Activated T-cell treated with anti-CD3 and anti-CD28 coated beads, Interleukin-2, amount 50 U/mL, for 4 hours (primary cell): Measurements from ENCODE around the gene IL13. TPM values are rescaled to one million over a fixed set of nuclear protein-coding genes. Genes with fewer than 3 reads are reported as not detected.
A peak's percentile ranks its signal among the peaks of the same experiment; 100 is the strongest.

ENCODE experiments used
- ATAC-seq, 2 donors: fragments of 200-7000 bp; cut with Tn5 transposase; one replicate each; pipeline ENCODE4 v1.10.0; 2021
- DNase-seq: peaks from one replicate; pipeline ENCODE4 v3.0.0-alpha.2; 2020
- H3K27me3 Mint-ChIP-seq: one replicate; pipeline ENCODE4 v1.8.0; 2021; ENCODE audit warnings: low read depth, mixed read lengths
- H3K36me3 Mint-ChIP-seq: one replicate; pipeline ENCODE4 v1.8.0; 2022; ENCODE audit warnings: mixed read lengths; ENCODE audit not compliant: insufficient read depth
- H3K4me1 Mint-ChIP-seq: one replicate; pipeline ENCODE4 v1.8.0; 2021; ENCODE audit warnings: low read depth, mixed read lengths
- H3K4me3 Mint-ChIP-seq: one replicate; pipeline ENCODE4 v1.8.0; 2021; ENCODE audit warnings: mild to moderate bottlenecking, moderate library complexity, mixed read lengths
- H3K9me3 Mint-ChIP-seq: one replicate; pipeline ENCODE4 v1.8.0; 2021; ENCODE audit warnings: mixed read lengths
- total RNA-seq, 3 donors: library from RNA; stranded (reverse); gene quantifications; one replicate each; pipeline ENCODE4 v1.2.1, GENCODE V29; 2021

Gene IL13
- total RNA-seq, 3 donors from 2014 or later, result 12.5 to 56.8 (median 26.9) TPM

GRCh38 chr5:132673939-132674630 lies 16.1 kb downstream of the IL13 start, which contains the start of gene IL4:
IL4 (plus strand) TSS chr5:132673989; CDS start chr5:132674051, 62 bp downstream.
- DNase-seq (no peak), ATAC-seq (peak in 1 of 2 donors; percentile 38)
- peaks cover 2% of the 10 kb centered on the region for H3K27me3 Mint-ChIP-seq
- H3K9me3 Mint-ChIP-seq, result no peaks in the 10 kb centered on the region
- peaks cover 11% of the 10 kb centered on the region for H3K4me1 Mint-ChIP-seq
- peak within 1 kb of the TSS; percentile 63 for H3K4me3 Mint-ChIP-seq
- no peaks in the 10 kb centered on the region for H3K36me3 Mint-ChIP-seq

- DNase-seq, result no peak
- peak overlapping the region; percentile 63 for H3K4me3 Mint-ChIP-seq
- H3K4me1 Mint-ChIP-seq, result peaks cover 11% of the 10 kb centered on the region
- H3K9me3 Mint-ChIP-seq, result no peaks in the 10 kb centered on the region
- peaks cover 2% of the 10 kb centered on the region for H3K27me3 Mint-ChIP-seq
- peak; percentile 63 to 64 for ATAC-seq
- no peaks in the 10 kb centered on the region for H3K36me3 Mint-ChIP-seq
Observed at GRCh38 chr5:132674671-132675506, 16.9 kb downstream of the IL13 start.

- Mint-ChIP-seq H3K36me3 (no peaks in the 10 kb centered on the region), H3K4me3 (no peak overlapping the region), H3K4me1 (peaks cover 11% of the 10 kb centered on the region), H3K27me3 (peaks cover 2% of the 10 kb centered on the region), H3K9me3 (no peaks in the 10 kb centered on the region)
- DNase-seq, result no peak
- no peak for ATAC-seq
Observed at GRCh38 chr5:132675936-132676689, 18.1 kb downstream of the IL13 start.

GRCh38 chr5:132677191-132677590 lies 19.2 kb downstream of the IL13 start:
- DNase-seq, result no peak
- Mint-ChIP-seq H3K36me3 (no peaks in the 10 kb centered on the region), H3K9me3 (no peaks in the 10 kb centered on the region), H3K4me1 (peaks cover 11% of the 10 kb centered on the region), H3K27me3 (peaks cover 2% of the 10 kb centered on the region), H3K4me3 (no peak overlapping the region)
- ATAC-seq, result no peak

DNA sequence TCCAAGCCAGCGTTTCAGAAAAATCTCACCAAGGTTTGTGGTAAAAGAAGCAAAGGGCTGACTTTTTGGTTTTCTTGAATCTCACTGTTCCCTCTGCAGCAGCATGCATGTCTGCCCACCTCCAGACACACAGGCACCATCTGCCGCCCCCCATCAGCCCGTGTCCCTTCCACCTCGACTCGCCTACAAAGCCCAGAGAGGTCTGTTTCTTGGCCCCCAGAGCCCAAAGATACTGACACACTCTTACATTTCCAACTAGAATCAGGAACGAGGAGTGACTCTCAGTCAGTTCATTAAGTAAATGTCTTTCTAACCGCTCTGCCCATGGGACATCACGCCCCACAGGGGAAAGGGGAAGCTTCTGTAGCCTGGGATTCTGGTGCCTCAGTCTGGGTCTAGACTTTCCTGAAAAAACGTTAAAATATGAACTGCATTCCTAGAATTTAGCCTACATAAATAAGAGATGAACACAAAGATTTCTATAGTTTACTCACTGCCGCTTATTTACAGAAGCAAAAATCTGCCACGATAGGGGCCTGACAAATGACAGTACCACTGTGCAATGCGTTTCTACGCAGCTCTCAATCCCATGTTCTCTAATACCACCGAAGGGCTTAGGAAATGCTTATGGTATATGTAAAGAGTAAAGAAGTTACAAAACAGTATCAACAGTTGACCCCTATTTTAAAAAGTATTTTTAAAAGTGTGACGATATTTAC lies 19.9 kb downstream of the IL13 start:
- Mint-ChIP-seq H3K4me1 (peaks cover 11% of the 10 kb centered on the region), H3K9me3 (no peaks in the 10 kb centered on the region), H3K4me3 (no peak overlapping the region), H3K36me3 (no peaks in the 10 kb centered on the region), H3K27me3 (peaks cover 2% of the 10 kb centered on the region)
- ATAC-seq, result no peak
- DNase-seq, result no peak

GRCh38 chr5:132678735-132679134 lies 20.8 kb downstream of the IL13 start:
- H3K27me3 Mint-ChIP-seq, result peaks cover 2% of the 10 kb centered on the region

GRCh38 chr5:132679166-132679565 lies 21.2 kb downstream of the IL13 start:
- Mint-ChIP-seq H3K9me3 (no peaks in the 10 kb centered on the region), H3K27me3 (peaks cover 2% of the 10 kb centered on the region)

More at GRCh38 chr5:132678735-132679134, 20.8 kb downstream of the IL13 start:
- ATAC-seq, result no peak
- no peak for DNase-seq
- peaks cover 11% of the 10 kb centered on the region for H3K4me1 Mint-ChIP-seq
- no peaks in the 10 kb centered on the region for H3K36me3 Mint-ChIP-seq
- H3K4me3 Mint-ChIP-seq, result no peak overlapping the region
- no peaks in the 10 kb centered on the region for H3K9me3 Mint-ChIP-seq

GRCh38 chr5:132679717-132680380 lies 21.9 kb downstream of the IL13 start:
- H3K9me3 Mint-ChIP-seq, result no peaks in the 10 kb centered on the region
- peaks cover 6% of the 10 kb centered on the region for H3K4me1 Mint-ChIP-seq
- no peak overlapping the region for H3K4me3 Mint-ChIP-seq
- H3K36me3 Mint-ChIP-seq, result no peaks in the 10 kb centered on the region
- DNase-seq (no peak), ATAC-seq (no peak)
- peaks cover 2% of the 10 kb centered on the region for H3K27me3 Mint-ChIP-seq

More at GRCh38 chr5:132679166-132679565, 21.2 kb downstream of the IL13 start:
- ATAC-seq (no peak), DNase-seq (no peak)
- no peak overlapping the region for H3K4me3 Mint-ChIP-seq
- no peaks in the 10 kb centered on the region for H3K36me3 Mint-ChIP-seq
- H3K4me1 Mint-ChIP-seq, result peaks cover 9% of the 10 kb centered on the region

DNA sequence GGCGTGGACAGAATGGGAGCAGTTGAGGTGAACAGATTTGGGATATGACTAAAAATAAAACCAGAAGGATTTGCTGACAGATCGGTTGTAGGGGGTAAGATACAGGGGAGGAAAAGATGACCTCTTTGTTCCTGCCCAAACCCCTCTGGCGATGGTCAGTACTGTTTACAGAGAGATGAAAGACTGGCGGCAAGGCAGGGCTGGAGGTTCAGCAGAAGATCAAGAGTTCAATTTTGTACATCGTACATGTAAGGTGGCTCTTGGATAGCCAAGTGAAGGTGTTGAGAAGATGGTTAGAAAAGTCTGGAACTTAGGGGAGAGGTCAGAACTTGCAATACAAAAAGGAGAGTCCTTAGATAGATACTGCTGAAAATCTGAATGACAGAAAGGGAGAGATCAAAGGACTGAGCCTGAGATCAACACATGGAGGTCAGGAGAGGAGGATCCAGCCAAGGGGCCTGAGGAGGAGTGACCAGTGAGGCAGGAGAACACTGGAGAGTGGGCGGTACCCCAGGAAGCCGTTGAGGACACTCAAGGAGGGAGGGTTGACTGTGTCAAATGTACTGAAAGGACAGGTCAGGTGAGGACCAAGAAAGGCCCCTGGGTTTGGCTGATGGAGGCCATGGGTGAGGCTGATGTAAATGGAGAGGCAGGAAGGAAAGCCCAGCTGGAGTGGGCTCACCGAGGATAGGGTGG lies 23.0 kb downstream of the IL13 start:
- no peak for ATAC-seq
- no peak overlapping the region for H3K4me3 Mint-ChIP-seq

DNA sequence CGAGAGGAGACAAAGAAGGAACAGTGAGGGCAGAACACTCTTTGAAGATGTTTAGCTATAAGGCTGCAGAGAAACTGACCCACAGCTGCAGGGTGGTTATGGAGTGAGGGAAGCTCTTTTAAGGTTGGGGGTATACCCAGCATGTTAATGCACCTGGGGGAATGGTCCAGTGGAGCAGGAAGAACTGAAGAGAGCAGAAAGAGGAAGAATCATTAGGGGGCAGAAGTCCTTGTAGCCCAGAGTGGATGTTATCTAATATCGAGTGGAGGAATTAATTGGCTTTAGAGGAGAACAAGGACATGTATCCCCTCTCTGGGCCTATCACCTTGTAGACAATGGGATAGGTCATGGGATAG lies 23.5 kb downstream of the IL13 start:
- no peaks in the 10 kb centered on the region for H3K36me3 Mint-ChIP-seq
- no peak overlapping the region for H3K4me3 Mint-ChIP-seq

More for the DNA sequence above, 23.0 kb downstream of the IL13 start:
- H3K9me3 Mint-ChIP-seq, result no peaks in the 10 kb centered on the region
- H3K4me1 Mint-ChIP-seq, result peaks cover 7% of the 10 kb centered on the region
- DNase-seq, result no peak
- peaks cover 2% of the 10 kb centered on the region for H3K27me3 Mint-ChIP-seq
- no peaks in the 10 kb centered on the region for H3K36me3 Mint-ChIP-seq

DNA sequence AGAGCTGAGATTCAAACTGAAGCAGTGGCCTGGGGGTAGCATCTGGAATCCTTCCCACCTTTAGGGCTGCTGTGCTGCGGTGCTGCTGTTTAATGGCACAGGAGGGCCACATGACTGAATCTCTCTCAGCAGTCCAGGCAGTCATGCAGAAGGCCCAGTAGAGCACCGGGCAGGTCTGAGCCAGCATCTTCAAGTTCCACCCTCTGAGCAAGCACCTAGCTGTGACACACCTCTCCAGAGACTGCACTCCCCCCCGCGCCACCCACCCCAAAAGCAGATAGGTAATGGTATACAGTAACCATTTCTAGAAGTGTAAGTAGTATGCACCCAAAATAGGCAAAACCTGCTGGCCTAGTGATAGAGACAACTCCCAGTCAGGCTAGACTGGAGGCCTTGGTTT lies 24.0 kb downstream of the IL13 start:
- Mint-ChIP-seq H3K4me3 (no peak overlapping the region), H3K36me3 (peaks cover 2% of the 10 kb centered on the region), H3K27me3 (peaks cover 2% of the 10 kb centered on the region), H3K4me1 (peaks cover 5% of the 10 kb centered on the region), H3K9me3 (no peaks in the 10 kb centered on the region)
- DNase-seq (no peak), ATAC-seq (no peak)

More for the DNA sequence above, 23.5 kb downstream of the IL13 start:
- H3K4me1 Mint-ChIP-seq, result peaks cover 6% of the 10 kb centered on the region
- DNase-seq (no peak), ATAC-seq (no peak)
- H3K27me3 Mint-ChIP-seq, result peaks cover 2% of the 10 kb centered on the region
- no peaks in the 10 kb centered on the region for H3K9me3 Mint-ChIP-seq

DNA sequence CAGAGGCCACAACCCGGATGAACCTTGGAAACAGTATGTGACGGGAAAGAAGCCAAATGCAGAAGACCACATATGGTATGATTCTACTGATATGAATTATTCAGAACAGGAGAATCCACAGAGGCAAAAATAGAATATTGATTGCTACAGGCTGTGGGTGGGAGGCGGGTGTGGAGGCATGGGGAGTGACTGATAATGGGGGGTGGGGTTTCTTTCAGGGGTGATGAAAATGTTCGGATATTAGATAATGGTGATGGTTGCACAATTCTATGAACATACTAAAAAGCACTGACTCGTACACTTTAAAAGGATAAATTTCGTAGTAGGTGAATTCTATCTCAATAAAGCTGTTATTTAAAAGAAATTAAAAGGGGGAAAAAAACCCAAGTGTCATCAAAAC lies 26.5 kb downstream of the IL13 start:
- Mint-ChIP-seq H3K4me3 (no peak overlapping the region), H3K4me1 (peaks cover 24% of the 10 kb centered on the region), H3K9me3 (no peaks in the 10 kb centered on the region), H3K27me3 (no peaks in the 10 kb centered on the region), H3K36me3 (peaks cover 3% of the 10 kb centered on the region)
- DNase-seq, result no peak
- no peak for ATAC-seq
